ENCODE data around the gene SV2B. TPM values are rescaled to one million over a fixed set of nuclear protein-coding genes. Genes with fewer than 3 reads are reported as not detected.
A peak's percentile ranks its signal among the peaks of the same experiment; 100 is the strongest.

SV2B gene
- total and polyA plus RNA-seq, 9 of the 15 experiments (the other 6 are each of a cell fraction or from before 2014, with no cell fraction given) = 0.01 to 0.25 (median 0.11) TPM

GRCh38 chr15:91291673-91292072 is 191.6 kb downstream of the SV2B start (continued):
- TF ChIP-seq, protein P1, sequence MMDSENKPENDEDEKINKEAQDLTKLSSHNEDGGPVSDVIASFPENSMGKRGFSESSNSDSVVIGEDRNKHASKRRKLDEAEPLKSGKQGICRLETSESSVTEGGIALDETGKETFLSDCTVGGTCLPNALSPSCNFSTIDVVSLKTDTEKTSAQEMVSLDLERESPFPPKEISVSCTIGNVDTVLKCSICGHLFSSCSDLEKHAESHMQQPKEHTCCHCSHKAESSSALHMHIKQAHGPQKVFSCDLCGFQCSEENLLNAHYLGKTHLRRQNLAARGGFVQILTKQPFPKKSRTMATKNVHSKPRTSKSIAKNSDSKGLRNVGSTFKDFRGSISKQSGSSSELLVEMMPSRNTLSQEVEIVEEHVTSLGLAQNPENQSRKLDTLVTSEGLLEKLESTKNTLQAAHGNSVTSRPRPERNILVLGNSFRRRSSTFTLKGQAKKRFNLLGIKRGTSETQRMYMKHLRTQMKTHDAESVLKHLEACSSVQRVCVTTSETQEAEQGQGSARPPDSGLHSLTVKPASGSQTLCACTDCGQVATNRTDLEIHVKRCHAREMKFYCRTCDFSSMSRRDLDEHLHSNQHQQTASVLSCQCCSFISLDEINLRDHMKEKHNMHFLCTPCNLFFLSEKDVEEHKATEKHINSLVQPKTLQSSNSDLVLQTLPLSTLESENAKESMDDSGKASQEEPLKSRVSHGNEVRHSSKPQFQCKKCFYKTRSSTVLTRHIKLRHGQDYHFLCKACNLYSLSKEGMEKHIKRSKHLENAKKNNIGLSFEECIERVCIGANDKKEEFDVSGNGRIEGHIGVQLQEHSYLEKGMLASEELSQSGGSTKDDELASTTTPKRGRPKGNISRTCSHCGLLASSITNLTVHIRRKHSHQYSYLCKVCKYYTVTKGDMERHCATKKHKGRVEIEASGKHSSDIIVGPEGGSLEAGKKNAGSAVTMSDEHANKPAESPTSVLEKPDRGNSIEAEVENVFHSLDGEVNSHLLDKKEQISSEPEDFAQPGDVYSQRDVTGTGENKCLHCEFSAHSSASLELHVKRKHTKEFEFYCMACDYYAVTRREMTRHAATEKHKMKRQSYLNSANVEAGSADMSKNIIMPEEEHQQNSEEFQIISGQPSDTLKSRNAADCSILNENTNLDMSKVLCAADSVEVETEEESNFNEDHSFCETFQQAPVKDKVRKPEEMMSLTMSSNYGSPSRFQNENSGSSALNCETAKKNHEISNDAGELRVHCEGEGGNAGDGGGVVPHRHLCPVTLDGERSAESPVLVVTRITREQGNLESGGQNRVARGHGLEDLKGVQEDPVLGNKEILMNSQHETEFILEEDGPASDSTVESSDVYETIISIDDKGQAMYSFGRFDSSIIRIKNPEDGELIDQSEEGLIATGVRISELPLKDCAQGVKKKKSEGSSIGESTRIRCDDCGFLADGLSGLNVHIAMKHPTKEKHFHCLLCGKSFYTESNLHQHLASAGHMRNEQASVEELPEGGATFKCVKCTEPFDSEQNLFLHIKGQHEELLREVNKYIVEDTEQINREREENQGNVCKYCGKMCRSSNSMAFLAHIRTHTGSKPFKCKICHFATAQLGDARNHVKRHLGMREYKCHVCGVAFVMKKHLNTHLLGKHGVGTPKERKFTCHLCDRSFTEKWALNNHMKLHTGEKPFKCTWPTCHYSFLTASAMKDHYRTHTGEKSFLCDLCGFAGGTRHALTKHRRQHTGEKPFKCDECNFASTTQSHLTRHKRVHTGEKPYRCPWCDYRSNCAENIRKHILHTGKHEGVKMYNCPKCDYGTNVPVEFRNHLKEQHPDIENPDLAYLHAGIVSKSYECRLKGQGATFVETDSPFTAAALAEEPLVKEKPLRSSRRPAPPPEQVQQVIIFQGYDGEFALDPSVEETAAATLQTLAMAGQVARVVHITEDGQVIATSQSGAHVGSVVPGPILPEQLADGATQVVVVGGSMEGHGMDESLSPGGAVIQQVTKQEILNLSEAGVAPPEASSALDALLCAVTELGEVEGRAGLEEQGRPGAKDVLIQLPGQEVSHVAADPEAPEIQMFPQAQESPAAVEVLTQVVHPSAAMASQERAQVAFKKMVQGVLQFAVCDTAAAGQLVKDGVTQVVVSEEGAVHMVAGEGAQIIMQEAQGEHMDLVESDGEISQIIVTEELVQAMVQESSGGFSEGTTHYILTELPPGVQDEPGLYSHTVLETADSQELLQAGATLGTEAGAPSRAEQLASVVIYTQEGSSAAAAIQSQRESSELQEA (IDR thresholded peaks at IDR 0.05; ENCODE audit: low read depth) = peak; percentile 79
- no peak for TF ChIP-seq NCOA6 (IDR thresholded peaks at IDR 0.05)
- TF ChIP-seq SIX5 (IDR thresholded peaks at IDR 0.05; ENCODE audit: borderline replicate concordance in 1 of 2, insufficient read depth in 1 of 2, low read depth in 1 of 2, low read length in 2 of 2) = peak; percentile 62 to 63
- no peak for TF ChIP-seq NR2C2 (CRISPR knock-in tag; IDR thresholded peaks at IDR 0.05)
- TF ChIP-seq NR2C2 (tag; IDR thresholded peaks at IDR 0.05) = peak; percentile 77
- TF ChIP-seq ELF1 (tag; IDR thresholded peaks at IDR 0.05) = peak; percentile 78
- TF ChIP-seq RAD51 (IDR thresholded peaks at IDR 0.05; ENCODE audit: borderline replicate concordance, low read depth) = peak; percentile 91
- TF ChIP-seq, protein P2, sequence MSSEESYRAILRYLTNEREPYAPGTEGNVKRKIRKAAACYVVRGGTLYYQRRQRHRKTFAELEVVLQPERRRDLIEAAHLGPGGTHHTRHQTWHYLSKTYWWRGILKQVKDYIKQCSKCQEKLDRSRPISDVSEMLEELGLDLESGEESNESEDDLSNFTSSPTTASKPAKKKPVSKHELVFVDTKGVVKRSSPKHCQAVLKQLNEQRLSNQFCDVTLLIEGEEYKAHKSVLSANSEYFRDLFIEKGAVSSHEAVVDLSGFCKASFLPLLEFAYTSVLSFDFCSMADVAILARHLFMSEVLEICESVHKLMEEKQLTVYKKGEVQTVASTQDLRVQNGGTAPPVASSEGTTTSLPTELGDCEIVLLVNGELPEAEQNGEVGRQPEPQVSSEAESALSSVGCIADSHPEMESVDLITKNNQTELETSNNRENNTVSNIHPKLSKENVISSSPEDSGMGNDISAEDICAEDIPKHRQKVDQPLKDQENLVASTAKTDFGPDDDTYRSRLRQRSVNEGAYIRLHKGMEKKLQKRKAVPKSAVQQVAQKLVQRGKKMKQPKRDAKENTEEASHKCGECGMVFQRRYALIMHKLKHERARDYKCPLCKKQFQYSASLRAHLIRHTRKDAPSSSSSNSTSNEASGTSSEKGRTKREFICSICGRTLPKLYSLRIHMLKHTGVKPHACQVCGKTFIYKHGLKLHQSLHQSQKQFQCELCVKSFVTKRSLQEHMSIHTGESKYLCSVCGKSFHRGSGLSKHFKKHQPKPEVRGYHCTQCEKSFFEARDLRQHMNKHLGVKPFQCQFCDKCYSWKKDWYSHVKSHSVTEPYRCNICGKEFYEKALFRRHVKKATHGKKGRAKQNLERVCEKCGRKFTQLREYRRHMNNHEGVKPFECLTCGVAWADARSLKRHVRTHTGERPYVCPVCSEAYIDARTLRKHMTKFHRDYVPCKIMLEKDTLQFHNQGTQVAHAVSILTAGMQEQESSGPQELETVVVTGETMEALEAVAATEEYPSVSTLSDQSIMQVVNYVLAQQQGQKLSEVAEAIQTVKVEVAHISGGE (CRISPR knock-in tag; IDR thresholded peaks at IDR 0.05) = peak in 1 of 3 experiments; percentile 70; a peak in 2 of 6 replicates
- no peak for TF ChIP-seq CCAR2 (IDR thresholded peaks at IDR 0.05; ENCODE audit: low read depth, low read length)
- peak; percentile 36 for TF ChIP-seq CBFA2T2 (conservative IDR thresholded peaks at IDR 0.05)
- TF ChIP-seq BACH1 (tag; IDR thresholded peaks at IDR 0.05) = no peak
- no peak for TF ChIP-seq PCBP2 (IDR thresholded peaks at IDR 0.05; ENCODE audit: low read depth, low read length, poor library complexity, severe bottlenecking)
- peak; percentile 78 for TF ChIP-seq ZNF143 (CRISPR knock-in tag; IDR thresholded peaks at IDR 0.05)
- TF ChIP-seq, protein P3, sequence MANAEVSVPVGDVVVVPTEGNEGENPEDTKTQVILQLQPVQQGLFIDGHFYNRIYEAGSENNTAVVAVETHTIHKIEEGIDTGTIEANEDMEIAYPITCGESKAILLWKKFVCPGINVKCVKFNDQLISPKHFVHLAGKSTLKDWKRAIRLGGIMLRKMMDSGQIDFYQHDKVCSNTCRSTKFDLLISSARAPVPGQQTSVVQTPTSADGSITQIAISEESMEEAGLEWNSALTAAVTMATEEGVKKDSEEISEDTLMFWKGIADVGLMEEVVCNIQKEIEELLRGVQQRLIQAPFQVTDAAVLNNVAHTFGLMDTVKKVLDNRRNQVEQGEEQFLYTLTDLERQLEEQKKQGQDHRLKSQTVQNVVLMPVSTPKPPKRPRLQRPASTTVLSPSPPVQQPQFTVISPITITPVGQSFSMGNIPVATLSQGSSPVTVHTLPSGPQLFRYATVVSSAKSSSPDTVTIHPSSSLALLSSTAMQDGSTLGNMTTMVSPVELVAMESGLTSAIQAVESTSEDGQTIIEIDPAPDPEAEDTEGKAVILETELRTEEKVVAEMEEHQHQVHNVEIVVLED (CRISPR knock-in tag; IDR thresholded peaks at IDR 0.05) = 0 out of 2 replicates have a peak, but pooled peaks have one; percentile 14
- peak; percentile 89 for TF ChIP-seq HCFC1 (IDR thresholded peaks at IDR 0.05; ENCODE audit: low read depth, low read length)

All from K562 (cell line).